A549 (cell line): Measurements from ENCODE around the gene ACSBG1.
A peak's percentile ranks its signal among the peaks of the same experiment; 100 is the strongest.

Source experiments
- CEBPB ChIP-seq, 2 experiments: fragments of >200 bp in 1 of 2; sonication (Bioruptor Twin) in 1 of 2; formaldehyde crosslinking in 1 of 2; IDR thresholded peaks; 2 replicates each; pipeline ENCODE4 v1.6.1; 2012 to 2016
- CTCF ChIP-seq: fragments of >200 bp; sonication (Bioruptor Twin); formaldehyde crosslinking; IDR thresholded peaks from 3 replicates; pipeline ENCODE4 v1.5.1; 2016
- EHMT2 ChIP-seq: fragments of 200-600 bp; sonication (generic); IDR thresholded peaks from 2 replicates; pipeline ENCODE4 v1.6.1; 2016; ENCODE audit warnings: antibody characterized with exemption, low read depth, mild to moderate bottlenecking, moderate library complexity
- NFE2L2 ChIP-seq: fragments of 150-350 bp; conservative IDR thresholded peaks from 2 replicates; pipeline ENCODE4 v1.6.1; 2014; ENCODE audit warnings: low read length
- NPAS2 ChIP-seq: fragments of 250-450 bp; sonication (Bioruptor Pico); IDR thresholded peaks from 2 replicates; pipeline ENCODE4 v1.8.0; 2022; ENCODE audit warnings: mild to moderate bottlenecking, moderate library complexity, borderline replicate concordance
- POLR2A ChIP-seq: IDR thresholded peaks from 2 replicates; pipeline ENCODE4 v1.6.1; 2012; ENCODE audit warnings: mild to moderate bottlenecking, low read length
- POLR2AphosphoS2 ChIP-seq: conservative IDR thresholded peaks from 2 replicates; pipeline ENCODE4 v1.6.1; 2012; ENCODE audit warnings: low read length, improper control_type of control experiment, inconsistent platforms
- RAD21 ChIP-seq, 2 experiments: fragments of >200 bp in 1 of 2; sonication (Bioruptor Twin) in 1 of 2; formaldehyde crosslinking in 1 of 2; IDR thresholded peaks in 1 of 2; conservative IDR thresholded peaks in 1 of 2; 2 replicates in 1 of 2; 3 replicates in 1 of 2; pipeline ENCODE4 v1.6.1; 2012 to 2018; ENCODE audit warnings: inconsistent platforms in 1 of 2
- RARB ChIP-seq: fragments of 250-450 bp; sonication (Bioruptor Pico); IDR thresholded peaks from 2 replicates; pipeline ENCODE4 v1.8.0; 2021; ENCODE audit warnings: mild to moderate bottlenecking, moderate library complexity
- TF ChIP-seq, protein P1 (sequence below): fragments of 200-600 bp; sonication (generic); IDR thresholded peaks from 2 replicates; pipeline ENCODE4 v1.6.1; 2016; ENCODE audit warnings: antibody characterized with exemption, mild to moderate bottlenecking, moderate library complexity

DNA sequence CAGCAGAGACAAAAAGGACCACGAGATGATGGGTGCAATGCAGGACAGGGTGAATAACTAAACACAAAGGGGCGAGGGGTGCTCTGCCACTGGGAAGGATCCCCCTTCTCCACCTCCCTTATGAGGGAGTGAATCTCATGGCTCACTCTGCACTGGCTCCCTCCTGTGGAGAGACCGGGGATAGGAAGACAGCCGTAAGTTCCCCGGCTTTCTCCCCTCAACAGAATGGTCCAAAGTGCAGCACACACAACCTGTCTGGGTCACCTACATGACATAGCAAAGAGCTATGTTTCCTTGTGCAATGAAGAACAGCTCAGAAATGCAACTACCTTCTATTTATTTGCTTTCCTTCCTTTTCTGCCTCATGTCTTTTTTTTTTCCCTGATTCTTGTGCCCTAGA lies 7.8 kb upstream of the ACSBG1 start:
- TF ChIP-seq CEBPB (IDR thresholded peaks at IDR 0.05) (no peak), POLR2A (no peak), CTCF (peak; percentile 53), RAD21 (conservative IDR thresholded peaks at IDR 0.05 in 1 of 2, IDR thresholded peaks at IDR 0.05 in 1 of 2) (peak; percentile 26 to 42; a peak in 3 of 5 replicates), RARB (no peak), POLR2AphosphoS2 (no peak), NPAS2 (CRISPR knock-in tag) (no peak), EHMT2 (no peak), NFE2L2 (no peak)
- TF ChIP-seq, protein P1, sequence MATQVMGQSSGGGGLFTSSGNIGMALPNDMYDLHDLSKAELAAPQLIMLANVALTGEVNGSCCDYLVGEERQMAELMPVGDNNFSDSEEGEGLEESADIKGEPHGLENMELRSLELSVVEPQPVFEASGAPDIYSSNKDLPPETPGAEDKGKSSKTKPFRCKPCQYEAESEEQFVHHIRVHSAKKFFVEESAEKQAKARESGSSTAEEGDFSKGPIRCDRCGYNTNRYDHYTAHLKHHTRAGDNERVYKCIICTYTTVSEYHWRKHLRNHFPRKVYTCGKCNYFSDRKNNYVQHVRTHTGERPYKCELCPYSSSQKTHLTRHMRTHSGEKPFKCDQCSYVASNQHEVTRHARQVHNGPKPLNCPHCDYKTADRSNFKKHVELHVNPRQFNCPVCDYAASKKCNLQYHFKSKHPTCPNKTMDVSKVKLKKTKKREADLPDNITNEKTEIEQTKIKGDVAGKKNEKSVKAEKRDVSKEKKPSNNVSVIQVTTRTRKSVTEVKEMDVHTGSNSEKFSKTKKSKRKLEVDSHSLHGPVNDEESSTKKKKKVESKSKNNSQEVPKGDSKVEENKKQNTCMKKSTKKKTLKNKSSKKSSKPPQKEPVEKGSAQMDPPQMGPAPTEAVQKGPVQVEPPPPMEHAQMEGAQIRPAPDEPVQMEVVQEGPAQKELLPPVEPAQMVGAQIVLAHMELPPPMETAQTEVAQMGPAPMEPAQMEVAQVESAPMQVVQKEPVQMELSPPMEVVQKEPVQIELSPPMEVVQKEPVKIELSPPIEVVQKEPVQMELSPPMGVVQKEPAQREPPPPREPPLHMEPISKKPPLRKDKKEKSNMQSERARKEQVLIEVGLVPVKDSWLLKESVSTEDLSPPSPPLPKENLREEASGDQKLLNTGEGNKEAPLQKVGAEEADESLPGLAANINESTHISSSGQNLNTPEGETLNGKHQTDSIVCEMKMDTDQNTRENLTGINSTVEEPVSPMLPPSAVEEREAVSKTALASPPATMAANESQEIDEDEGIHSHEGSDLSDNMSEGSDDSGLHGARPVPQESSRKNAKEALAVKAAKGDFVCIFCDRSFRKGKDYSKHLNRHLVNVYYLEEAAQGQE = no peak
